HG03175 (cell line): ENCODE data around the gene KRT1.
"Not testable (repeated sequence)": the region's sequence is repeated elsewhere in the genome, so short reads cannot be mapped to it uniquely, and the experiment has no call there.

Experiments
- ATAC-seq: cut with Tn5 transposase; IDR thresholded peaks from one replicate; pipeline ENCODE4 v1.9.1; 2021; ENCODE audit warnings: mild to moderate bottlenecking, moderate library complexity; ENCODE audit not compliant: unreplicated experiment

KRT1 gene

DNA sequence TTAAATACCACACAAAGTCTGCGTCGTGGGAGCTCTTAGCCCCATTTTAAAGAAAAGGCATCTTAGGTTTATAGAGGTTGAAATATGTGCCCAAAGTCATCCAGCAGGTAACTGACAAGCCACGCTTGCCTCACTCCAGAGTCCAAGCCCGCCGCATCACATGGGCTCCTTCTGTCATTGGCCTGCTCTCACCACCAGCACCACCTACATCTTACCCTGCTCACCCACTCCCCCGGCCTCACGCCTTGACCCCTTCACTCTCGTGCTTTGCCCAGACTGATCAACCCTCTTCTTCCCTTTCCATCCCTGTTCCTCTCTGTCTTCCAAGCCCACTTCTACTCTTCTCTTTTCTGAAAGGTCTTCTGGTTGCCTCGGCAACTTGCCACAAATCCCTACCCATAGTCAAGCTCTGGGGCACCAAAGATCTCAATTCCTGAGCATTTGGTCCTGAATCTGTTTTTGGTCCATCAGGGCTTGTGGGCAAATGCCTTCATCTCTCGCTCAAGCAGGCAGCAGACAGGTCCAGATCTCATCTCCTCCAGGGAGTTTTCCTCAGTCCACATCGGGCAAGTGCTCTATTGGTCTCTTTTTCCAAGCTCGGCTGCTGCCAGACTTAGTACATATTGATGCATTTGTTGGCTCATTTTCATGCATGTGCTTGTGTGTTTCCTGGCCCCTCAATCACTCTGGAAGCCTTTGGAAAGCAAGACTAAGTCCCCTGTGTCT lies 3.5 kb upstream of the KRT1 start:
- no peak for ATAC-seq

DNA sequence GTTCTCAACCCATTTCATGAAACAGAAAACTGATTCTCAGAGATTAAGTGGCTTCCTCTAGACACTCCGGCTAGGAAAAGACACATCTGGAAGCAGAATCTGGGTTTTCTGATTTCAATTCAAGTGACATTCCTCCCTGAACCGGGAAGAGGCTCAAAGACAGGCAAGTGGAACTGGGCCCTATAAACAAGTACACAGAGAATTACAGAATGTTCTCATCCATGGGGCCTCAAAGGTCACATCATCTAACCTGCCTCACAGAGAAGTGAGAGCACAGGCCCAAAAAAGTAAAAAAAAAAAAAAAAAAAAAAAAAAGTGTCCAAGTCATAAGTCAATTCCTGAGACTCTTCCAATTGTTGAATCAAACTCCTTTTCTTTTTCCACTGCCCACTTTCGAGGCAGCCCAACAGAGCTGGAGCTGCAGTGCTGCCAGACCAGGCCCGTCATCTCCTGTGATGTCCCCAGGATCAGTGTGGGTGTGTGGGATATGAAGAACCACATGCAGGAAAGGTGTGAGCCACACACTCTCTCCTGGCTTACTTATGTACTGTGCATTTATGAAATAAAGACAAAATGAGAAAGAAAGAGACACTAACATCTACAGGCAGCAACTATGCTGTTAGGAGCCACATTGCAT lies 2.8 kb upstream of the KRT1 start:
- ATAC-seq, result no peak

DNA sequence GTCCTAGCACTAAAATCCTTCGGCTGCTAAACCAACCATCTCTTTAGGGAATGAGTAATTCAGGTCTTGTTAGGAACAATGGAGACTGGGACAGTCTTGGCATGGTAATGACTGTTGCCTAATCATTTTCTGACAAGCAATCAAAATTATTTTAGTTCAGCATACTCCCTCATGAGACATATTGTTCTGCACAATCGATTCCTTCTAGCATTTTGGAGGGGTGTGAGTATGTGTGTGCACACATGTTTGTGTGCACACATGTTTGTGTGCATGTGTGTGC lies 2.1 kb upstream of the KRT1 start:
- no peak for ATAC-seq

DNA sequence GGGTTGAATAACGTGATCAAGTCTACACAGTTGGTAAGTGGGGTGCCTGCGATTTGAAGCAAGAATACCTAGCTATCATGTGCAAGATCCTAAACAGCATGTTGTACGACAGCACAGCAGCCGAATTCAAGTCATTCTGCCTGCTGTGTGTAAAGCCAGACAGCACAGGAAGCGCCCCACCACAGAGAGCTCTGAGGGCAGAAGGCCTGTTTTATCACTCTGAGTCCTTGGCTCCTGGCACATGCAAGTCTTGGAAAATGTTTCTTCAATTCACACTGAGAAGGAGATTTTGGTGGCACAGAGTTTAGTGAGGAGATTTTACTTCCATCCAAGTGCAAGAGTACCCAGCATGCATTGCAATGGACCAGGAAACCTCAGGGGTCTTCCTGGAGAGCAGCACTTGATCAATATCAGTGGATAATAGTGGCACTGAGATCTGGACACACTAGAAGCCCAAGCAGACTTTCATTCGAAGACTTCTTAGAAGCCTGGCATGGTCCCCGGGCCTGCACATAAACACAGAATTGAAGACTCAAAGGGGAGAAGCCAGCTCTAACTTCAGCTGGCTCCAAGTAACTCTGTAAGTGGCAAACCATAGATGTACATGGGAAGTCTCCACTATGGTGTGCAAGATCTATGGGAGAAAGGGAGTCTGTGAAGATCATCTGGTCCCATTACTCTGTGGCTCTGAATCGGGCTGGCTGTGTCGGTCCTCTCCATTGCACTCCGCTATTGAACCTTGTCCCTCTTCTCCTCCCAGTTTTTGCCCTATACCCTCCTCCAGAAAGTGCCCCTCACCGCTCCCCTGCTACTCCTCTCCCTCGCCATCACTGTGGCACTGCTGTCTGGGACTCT lies 1.5 kb upstream of the KRT1 start:
- ATAC-seq, result no peak

DNA sequence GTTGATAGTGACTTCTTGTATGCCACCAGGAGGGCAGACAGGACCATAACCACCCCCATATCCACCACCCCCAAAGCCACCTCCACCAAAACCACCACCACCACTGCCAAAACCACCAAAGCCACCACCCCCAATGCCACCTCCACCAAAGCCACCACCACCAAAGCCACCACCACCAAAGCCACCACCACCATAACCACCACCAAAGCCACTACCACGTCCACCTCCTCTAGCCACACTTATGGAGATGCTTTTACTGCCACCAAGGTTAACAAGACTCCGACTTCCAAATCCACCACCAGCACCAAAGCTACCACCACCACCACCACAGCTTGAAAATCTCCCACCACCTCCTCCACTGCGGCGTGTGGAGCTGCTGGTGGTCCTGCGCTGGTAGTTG lies 332 bp downstream of the KRT1 start:
- no peak for ATAC-seq

DNA sequence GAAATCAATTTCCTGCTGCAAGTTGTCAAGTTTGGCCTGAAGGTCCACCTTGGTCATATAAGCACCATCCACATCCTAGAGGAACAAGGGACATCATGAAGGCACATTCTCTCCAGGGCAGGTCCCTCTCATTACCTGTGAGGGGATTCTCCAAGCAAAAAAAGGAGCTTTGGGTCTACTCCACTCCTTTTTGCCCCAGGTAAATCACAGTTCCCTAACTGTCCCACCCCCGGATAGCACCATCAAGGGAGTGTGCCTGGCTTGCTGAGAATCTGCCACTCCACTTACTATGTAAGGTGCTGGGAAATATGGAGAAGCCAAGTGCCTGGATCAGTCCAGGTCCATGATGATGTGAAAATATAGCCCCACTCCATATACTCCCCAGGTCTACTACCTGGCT lies 2.5 kb downstream of the KRT1 start:
- no peak for ATAC-seq

DNA sequence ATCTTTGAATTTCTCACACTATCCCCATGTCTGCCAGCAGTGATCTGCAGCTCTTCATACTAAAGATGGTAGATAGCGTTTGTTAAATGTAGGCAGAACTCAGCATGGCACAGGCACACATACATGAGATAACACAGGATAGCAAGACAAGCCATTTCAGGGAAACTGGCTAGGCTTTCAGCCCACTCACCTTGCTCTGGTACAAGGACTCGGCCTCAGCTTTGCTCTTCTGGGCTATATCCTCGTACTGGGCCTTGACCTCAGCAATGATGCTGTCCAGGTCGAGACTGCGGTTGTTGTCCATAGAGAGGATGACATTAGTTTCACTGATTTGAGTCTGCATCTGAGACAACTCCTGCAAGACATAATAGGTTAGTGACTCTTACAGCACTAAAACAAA lies 3.1 kb downstream of the KRT1 start:
- no peak for ATAC-seq

DNA sequence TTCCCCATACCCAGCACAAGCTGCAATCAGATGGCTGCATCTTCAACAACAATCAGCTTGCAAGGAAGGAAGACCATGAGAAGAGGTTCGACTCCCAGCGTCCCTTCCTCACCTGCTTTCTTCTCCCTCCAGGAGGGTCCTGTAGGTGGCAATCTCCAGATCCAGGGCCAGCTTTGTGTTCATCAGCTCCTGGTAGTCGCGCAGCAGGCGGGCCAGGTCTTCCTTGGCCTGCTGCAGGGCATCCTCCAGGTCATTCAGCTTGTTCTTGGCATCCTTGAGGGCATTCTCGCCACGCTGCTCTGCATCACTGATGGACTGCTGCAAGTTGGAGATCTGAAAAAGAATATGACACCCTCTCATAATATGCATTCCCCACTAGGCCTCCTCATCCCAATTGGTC lies 4.0 kb downstream of the KRT1 start:
- no peak for ATAC-seq

DNA sequence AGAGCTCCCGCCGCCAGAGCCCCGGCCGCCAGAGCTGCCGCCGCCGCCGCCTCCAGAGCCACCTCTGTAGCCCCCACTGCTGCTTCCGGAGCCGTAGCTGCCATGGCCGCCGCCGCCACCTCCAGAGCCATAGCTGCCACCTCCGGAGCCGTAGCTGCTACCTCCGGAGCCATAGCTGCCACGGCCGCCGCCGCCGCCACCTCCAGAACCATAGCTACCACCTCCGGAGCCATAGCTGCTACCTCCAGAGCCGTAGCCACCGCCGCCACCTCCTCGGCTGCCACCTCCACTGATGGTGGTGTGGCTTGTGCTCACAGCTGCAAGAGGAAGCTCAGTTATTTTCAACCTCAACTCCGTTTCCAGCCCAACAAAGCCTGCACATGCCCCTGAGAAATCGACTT lies 4.9 kb downstream of the KRT1 start:
- ATAC-seq, result no peak

DNA sequence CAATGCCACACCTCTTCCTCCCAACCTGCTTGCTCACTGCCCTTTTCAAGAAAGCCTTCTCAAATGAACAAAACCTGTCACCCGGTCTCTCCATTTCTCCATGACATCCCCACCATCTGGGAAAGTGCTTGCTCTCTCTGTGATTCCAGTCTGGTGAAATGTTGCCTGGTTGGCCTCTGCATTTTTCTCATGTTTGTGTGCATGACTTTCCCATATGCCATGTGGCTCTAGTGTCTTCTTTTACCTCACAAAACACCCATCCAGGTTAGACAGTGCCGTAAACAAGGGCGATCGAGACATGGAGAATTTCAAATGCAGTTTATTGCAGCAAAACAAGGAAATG lies 5.8 kb downstream of the KRT1 start:
- no peak for ATAC-seq

DNA sequence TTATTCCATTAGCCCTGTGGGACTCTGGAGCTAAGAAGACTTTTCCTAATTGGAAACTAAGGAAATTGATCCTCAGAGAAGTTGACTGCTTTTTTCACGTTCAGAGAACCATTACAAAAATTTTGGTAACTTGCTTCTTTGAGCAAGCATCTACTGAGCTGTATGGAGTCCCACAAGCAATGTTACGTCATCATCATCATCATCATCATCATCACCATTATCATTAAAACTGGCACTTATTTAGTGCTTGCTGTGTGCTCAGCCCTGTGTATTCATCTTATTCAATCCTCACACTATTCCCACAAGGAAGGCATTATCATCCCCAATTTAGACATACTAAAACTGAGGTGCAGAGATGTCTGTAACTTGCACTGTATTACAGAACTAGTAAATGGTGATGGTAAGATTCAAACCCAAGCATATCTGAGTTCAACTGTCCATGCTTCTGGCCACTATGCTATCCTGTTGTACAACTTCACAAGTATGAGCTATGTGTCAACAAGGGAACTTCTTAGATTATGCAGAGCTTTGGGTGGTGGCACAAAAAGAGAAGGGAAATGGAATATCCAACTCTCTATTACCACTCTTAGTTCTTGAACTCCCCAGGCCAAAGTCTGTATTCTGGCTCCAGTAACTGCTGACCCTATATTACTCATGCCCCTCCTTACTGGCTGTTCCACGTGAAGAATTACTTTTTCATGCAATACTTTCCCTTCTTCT lies 6.3 kb downstream of the KRT1 start:
- ATAC-seq, result no peak

DNA sequence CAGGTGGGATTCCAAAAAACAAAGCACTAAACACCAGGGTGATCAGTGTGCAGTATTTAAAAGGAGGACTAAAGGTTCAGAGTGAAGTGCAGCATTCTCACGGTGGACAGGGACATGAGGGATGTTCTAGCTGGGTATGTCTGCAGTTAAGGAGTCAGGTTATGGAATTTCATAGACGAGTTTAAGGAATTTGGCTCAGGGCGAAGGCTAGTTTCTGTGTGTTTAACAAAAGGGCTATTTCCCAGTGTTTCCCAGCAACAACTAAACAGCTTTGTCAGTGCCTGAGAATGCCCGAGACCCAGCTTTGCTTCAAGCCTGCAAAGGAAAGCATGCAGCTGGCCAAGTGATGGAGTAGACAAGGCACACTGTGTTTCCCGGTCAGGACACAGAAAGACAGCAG lies 7.0 kb downstream of the KRT1 start:
- no peak for ATAC-seq

DNA sequence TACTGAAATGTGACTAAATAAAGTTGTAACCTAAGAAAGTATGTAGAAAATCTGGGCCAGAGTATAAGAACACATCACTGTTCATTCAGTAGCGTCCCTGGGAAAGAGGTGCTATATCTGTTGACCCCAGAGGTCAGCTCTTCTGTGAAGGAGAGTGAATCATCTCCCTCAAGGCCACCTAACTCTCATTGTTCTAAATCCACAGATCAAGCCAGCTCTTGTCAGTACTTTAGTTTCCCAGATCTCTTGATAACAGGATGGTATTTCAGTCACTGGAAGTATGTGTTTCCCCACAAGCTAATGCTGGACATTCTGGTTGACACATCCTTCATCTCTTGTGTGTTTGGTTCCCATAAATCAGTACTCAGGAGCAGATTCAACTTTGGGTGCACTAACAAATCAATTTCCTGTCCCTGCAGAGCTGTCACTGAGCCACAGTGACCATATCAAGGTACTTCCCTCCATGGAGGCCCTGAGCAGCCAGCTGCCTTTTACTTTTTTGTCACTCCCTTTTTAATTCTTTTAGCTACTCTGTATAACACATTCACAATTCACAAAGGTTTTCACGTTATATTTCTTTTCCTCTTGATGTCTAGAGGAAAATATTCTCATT lies 7.8 kb downstream of the KRT1 start:
- ATAC-seq, result no peak

DNA sequence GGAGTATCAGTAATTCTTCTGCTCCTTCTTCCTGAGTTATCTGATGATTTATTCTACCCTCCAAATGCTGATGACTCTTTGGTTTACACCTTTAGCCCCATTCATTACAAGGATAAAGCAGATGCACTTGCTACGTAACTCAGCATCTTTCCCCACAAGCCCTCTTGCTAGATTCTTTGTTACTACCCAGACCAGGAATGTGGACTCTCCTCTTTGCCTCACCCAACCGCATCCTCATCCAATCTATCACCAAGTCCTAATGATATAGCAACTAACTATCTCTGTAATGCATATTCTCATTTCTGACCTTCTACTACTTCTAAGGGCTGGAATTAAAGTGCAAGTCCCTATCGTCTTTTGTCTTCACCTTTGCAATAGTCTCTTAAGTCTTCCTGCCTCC lies 9.2 kb downstream of the KRT1 start:
- no peak for ATAC-seq

DNA sequence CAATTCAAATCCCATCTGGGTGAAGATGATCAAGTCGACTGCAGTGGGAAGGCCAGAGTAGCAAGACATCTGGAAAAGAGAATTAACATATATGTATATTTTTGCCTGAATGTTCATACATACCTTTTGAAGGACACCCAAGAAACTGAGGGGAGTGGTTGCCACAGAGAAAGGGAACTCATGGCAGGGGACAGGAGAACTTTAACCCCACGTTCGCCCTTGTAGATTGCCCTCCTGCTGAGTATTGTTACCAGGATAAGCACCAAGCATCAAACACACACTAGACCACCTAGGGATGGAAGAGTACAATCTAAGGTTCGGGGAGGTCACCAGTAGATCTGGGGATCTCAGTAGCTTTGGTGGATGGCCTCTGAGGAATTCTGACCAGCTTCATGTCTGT lies 9.7 kb downstream of the KRT1 start:
- ATAC-seq, result no peak

DNA sequence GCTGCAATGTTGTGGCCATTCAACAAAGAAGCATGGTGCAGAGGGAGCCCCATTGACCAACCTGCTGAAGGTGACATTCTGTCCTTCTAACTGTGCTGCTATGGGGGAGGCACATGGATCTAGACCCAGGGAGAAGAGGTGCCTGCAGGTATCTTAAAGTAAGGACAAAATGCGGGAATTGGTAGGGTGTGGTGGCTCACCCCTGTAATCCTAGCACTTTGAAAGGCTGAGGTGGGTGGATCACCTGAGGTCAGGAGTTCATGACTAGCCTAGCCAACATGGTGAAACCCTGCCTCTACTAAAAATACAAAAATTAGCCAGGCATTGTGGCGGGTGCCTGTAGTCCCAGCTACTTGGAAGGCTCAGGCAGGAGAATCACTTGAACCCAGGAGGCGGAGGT lies 10.3 kb downstream of the KRT1 start:
- not testable (repeated sequence) for ATAC-seq

DNA sequence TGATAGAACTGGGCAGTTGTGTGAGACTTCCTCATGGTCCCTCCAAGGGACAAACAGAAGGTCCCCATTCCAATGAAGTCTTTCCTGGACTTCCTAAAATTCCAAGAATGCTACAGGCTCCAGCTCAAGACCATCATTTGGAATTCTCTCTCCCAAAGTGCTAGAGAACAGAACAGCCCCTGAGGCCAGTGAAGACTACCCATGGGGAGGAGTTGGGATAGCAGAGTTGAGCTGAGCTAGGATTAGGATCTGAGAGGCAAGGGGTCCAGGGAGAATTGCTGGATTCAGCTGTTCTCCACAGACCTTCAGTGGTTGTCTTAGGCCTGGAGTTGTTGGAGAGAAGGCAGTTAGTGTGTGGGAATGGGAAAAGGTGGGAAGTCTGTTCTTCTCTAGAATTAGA lies 10.8 kb downstream of the KRT1 start:
- ATAC-seq, result no peak

DNA sequence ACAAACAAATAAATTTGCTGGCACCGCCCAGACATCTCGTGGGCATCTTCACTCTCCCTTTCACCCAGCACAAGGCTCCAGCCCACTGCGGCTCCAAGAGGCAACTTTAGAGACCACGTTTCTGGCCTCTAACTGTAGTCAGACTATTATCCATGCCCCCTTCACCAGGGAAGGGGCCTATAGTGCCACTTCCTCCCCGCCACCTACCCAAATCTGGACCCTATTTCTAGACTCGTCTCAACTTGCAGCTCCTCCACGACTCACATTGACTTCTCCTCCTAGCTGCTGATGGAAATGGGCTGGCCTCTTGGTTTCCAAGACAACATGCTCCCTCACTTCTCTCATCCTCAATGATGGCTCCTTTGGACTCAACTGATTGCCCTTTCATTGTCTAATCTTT lies 12.3 kb downstream of the KRT1 start:
- ATAC-seq, result no peak

DNA sequence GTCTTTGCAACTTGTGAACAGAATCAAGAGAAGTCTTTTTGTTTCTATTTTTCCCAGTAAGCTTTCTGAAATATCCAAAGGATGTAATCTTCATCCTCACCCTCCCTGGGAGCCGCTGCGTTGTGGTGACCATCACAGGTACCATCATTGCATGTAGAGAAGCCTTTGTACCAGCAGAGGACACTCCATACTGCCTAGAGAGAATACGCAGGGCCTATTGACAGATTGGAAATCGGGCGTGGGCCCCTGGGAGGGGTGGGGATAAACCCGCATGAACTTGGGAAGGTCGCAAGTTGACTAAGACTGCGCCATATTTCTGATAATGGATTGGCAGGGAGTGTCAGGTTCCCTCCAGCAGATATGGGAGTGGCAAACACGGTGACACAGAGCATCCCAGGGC lies 12.7 kb downstream of the KRT1 start:
- no peak for ATAC-seq

DNA sequence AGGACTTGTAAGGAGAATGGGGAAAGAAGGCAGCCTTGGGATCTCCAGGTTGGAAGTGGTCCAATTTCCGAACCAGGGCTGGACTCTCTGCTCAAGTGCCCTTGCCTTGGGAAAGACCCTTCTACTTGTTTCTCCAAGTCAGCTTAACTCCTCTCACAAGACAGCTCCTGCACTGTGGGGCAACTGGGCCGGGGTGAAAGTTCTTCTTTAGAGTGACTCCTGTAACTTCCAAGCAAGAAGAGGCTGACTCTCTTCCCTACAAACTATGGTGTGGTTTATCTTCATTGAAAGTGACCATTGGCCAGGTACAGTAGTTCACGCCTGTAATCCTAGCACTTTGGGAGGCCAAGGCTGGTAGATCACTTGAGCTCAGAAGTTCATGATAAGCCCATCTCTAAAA lies 13.7 kb downstream of the KRT1 start:
- ATAC-seq, result no peak

DNA sequence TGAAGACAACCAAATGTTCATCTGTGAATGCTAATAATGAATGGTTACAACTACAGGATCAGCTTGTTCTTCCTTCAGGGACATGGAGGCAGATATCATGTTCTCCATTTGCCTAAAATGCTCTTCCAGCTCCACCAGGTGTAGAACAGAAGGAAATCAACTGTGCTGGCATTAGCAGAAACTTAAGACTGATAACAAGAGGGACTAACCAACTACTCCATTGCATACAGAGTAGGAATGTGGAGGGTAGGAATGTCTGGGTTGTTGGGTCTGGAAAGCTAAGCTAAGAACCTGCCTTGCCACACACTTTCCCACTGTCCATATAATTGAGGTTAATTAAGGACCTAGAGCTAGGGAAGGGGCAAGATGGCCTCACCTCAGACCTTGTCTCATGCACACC lies 16.8 kb downstream of the KRT1 start:
- no peak for ATAC-seq

DNA sequence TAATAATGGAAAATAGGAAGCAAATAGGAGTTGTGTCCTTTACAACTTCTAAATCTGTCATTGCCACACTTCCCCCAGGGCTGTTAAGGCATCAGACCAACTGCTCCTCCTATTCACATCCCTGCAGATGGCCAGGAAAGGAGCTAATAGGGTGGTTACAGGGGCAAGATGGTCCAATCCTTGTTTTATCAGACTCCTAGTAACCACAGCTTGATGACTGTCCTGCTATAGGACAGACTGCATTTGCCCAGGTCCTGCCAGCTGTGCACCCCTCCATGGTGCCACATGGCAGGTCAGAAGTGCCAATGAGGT lies 17.3 kb downstream of the KRT1 start:
- ATAC-seq, result no peak
